Skin of body (tissue), 2 donors: ENCODE results near the gene NOS1. TPM values are rescaled to one million over a fixed set of nuclear protein-coding genes. Genes with fewer than 3 reads are reported as not detected.

Source experiments
- DNase-seq: peaks from one replicate; lab custom pipeline; 2025; lab: John Stamatoyannopoulos, UW
- total RNA-seq: library from RNA; depleted of rRNA; stranded (reverse); fragments of >200 nt; gene quantifications from one replicate; pipeline ENCODE4 v1.2.3, GENCODE V29; 2014

NOS1 gene
- total RNA-seq, 1 donor from 2014 or later, result 1.7 TPM

- no peak for DNase-seq
These were observed 29.7 kb downstream of the NOS1 start for GRCh38 chr12:117331691-117332090.

DNA sequence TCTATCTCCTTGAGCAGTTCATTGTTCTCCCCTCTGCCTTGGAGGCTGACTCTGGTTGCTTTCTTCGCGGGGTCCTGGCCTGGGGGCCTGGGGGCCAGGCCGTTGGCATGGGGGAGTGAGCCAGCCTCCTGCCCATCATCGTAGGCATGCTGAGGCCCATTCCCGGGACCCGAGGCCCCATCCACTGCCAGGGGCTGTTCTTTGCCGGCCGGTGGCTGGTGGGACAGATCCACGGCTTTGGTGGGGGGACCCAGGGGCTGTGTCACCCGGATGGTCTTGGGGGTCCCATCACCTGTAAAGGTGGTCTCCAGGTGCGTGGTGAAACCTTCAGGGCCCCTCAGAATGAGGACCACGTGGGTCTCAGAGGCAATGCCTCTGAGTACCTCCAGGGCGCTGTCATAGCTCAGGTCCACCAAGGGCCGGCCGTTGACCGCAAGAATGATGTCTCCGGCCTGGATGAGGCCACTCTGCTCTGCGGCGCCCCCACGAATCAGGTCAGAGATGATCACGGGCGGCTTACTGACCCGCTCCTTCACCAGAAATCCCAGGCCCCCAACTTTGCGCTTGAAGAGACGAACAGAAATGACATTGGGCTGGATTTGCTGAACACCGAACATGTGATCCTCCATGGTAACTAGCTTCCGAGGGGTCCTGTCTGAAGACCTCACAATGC is 30.8 kb downstream of the NOS1 start:
- DNase-seq, result no peak

- DNase-seq, result no peak
These were observed 31.7 kb downstream of the NOS1 start for GRCh38 chr12:117329756-117330155.

DNA sequence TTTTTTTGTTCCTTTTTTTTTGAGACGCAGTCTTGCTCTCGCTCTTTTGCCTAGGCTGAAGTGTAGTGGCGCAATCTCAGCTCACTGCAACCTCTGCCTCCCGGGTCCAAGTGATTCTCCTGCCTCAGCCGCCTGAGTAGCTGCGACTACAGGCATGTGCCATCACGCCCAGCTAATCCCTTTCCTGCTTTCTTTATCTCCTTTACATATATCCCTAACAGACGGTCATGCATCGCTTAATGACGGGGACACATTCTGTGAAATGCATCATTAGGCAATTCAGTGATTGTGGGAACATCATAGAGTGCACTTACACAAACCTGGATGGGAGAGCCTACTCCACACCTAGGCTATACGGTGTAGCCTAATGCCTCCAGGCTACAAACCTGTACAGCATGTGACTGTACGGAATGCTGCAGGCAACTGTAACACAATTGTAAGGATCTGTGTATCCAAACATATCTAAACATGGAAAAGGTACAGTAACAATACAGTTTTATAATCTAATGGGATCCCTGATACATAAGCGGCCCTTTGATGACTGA is 32.8 kb downstream of the NOS1 start:
- DNase-seq, result no peak

DNA sequence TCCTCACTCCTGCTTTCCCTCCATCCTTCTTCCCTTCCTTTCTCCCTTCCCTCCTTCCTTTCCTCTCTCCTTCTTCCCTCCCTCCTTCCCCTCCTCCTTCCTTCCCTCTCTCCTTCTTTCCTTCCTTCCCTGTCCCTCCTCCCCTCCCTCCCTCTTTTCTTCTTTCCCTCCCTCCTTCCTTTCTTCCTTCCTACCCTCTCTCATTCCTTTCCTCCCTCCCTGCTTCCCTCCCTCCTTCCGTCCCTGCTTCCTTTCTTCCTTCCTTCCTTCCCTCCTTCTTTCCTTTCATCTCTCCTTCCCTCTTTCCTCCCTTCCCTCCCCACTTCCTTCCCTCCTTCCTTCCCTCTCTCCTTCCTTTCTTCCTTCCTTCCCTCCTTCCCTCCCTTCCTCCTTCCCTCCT is 39.0 kb downstream of the NOS1 start:
- DNase-seq, result no peak

- DNase-seq, result no peak
These were observed 39.9 kb downstream of the NOS1 start for GRCh38 chr12:117321572-117321971.

DNA sequence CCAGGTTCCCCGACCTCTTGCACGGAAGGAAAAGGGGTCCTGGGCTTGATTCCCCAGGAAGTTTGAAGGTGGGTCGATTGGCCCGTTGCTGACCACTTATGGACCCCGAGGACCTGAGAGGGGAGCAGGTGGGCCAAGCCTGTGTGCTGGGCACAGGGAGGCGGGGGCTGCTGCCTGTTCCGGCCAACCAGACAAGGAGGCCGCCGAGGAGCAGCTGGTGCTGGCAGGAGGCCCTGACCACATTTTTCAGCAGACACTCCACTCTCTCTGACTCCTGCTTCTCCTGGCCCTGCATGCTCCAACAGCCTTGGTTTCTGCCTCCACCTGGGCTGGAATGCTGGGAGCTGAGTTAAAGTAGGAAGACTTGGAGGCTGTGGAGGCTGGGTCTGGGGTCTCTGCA is 42.8 kb downstream of the NOS1 start:
- no peak for DNase-seq

- no peak for DNase-seq
These were observed 45.1 kb downstream of the NOS1 start for GRCh38 chr12:117316336-117316735.

DNA sequence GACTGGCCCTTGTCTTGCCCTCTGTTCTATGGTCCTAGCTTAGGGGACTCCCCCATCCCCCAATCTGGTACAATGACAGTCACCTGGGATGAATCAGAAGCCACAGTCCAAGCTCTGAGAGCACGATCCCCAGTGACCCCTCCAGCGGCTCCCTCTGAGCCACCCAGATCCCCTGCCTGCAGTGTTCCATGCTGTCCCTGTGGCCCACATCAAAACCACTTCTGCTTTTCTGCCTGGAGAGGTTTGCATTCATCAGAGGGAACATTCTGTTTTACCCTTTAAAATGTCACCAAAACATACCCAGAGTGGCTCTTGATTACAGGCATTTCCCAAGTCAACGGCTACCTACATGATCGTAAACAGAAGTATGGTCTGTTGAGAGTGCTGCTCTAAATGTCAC is 47.5 kb downstream of the NOS1 start:
- no peak for DNase-seq

- no peak for DNase-seq
These were observed 48.7 kb downstream of the NOS1 start for GRCh38 chr12:117312770-117313169.

- DNase-seq, result no peak
These were observed 52.0 kb downstream of the NOS1 start for GRCh38 chr12:117309276-117309925.

DNA sequence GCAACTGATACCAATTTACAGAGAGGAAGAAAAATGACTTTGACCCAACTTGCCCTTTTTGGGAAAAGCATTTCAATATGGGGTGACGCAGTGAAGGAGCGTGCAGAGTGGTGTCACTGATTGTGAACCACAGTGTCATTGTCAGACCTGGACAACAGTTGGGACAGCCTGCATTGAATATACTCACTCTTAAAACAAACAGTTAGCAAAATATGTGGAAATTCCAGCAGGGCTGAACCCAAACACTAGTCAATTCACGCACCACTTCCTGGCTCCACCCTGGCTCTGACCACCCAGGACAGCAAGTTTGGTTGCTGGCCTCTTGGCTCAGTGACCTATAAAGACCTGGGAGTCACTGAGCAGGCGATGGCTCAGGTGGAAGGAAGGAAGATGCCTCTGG is 61.3 kb downstream of the NOS1 start:
- DNase-seq, result no peak

DNA sequence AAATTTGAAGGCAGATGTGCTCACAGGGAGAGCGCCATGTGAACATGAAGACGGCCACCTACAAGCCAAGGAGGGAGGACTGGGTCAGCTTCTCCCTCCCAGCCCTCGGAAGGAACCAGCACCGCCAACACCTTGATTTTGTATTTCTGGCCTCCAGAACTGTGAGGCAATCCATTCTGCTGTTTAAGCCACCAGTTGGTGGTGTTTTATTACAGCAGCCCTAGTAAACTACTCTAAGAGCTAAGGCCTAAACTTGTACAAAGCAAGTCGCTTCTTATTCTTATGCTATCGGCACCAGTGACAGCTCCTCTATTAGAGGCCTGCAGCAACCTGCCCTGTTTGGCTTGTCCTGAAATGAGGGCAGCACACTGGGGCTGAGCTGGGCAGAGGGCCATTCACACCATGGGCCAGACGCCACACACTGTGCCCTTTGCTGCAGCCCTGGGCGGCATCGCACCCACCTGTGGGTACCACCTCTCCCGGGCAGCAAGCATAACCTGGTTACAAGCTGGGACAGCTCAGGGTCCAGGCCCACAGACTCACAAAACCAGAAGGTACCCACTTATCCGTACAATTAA is 62.7 kb downstream of the NOS1 start:
- DNase-seq, result no peak

DNA sequence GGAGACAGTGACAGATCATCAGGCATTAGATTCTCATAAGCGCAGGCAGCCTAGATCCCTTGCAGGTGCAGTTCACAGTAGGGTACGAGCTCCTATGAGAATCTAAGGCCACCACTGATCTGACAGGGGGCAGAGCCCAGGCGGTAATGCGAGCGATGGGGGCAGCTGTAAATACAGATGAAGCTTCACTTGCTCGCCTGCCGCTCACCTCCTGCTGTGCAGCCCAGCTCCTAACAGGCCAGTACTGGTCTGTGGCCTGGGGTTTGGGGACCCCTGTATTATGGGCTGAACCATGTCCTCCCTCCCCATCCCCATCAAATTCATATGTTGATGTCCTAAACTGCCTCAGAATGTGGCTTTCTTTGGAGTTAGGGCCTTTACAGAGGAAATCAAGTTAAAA is 63.2 kb downstream of the NOS1 start:
- no peak for DNase-seq

GRCh38 chr12:117294189-117294603 is 67.2 kb downstream of the NOS1 start:
- no peak for DNase-seq

- DNase-seq, result no peak
These were observed 67.9 kb downstream of the NOS1 start for GRCh38 chr12:117293510-117293909.

GRCh38 chr12:117292688-117293087 is 68.7 kb downstream of the NOS1 start:
- no peak for DNase-seq

DNA sequence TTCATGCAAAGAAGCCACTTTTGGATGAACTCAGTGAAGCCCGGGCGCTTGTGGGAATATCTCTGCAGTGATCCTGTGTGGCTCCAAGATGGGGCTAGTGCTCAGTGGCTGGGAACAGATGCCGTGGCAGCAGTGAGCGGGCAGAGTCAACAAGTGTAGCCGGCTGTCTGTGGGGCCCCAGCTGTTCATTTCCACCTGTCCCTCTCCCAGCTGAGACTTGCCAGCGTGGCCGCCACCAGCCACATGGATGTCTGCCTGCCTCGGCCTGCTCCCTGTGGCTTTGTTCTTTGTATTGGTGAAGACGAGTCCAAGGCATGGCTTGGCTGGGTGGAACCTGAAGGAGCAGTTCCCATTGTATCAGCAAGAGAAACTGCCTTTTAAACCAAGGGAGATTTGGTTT is 77.3 kb downstream of the NOS1 start:
- DNase-seq, result no peak

DNA sequence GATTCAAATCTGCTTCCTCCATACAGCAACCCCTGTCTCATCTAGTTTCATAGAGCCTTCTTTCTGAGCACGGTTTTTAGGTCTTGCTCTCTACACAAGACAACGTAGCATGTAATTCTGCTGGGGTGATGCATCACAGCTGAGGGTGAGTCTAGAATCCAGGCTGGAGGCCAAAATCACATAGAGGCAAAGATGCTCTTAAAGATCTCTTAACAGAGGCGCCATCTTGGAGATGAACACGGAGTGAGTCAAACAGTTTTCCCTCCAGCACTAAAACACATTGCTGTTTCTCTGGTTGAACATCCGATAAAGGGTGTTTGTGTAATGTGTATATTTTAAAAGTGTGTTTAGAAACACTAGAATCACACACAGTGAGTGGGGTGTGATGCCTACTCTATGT is 78.9 kb downstream of the NOS1 start:
- DNase-seq, result no peak

GRCh38 chr12:117280019-117280680 is 81.3 kb downstream of the NOS1 start:
- no peak for DNase-seq

GRCh38 chr12:117279606-117280005 is 81.8 kb downstream of the NOS1 start:
- DNase-seq, result no peak

GRCh38 chr12:117277875-117278274 is 83.6 kb downstream of the NOS1 start:
- DNase-seq, result no peak
